HG02798 (cell line): ENCODE measurements around the gene FRAT2.
A peak's percentile ranks its signal among the peaks of the same experiment; 100 is the strongest.
"Not testable (repeated sequence)": the region's sequence is repeated elsewhere in the genome, so short reads cannot be mapped to it uniquely, and the experiment has no call there.

Experiments used
- ATAC-seq: cut with Tn5 transposase; IDR thresholded peaks from one replicate; pipeline ENCODE4 v1.9.1; 2021; ENCODE audit warnings: mild to moderate bottlenecking; ENCODE audit not compliant: unreplicated experiment, poor library complexity

Gene FRAT2

GRCh38 chr10:97358349-97358748 lies 23.8 kb upstream of the FRAT2 start:
- no peak for ATAC-seq

- ATAC-seq, result no peak
Observed at GRCh38 chr10:97356918-97357317, 22.4 kb upstream of the FRAT2 start.

GRCh38 chr10:97356318-97356914 lies 21.9 kb upstream of the FRAT2 start:
- no peak for ATAC-seq

GRCh38 chr10:97355571-97355975 lies 21.0 kb upstream of the FRAT2 start:
- ATAC-seq, result no peak

GRCh38 chr10:97353945-97354344 lies 19.4 kb upstream of the FRAT2 start:
- ATAC-seq, result no peak

- no peak for ATAC-seq
Observed at GRCh38 chr10:97349752-97350513, 15.4 kb upstream of the FRAT2 start.

- ATAC-seq, result no peak
Observed at GRCh38 chr10:97347317-97347716, 12.8 kb upstream of the FRAT2 start.

GRCh38 chr10:97343664-97344063 lies 9.1 kb upstream of the FRAT2 start:
- not testable (repeated sequence) for ATAC-seq

- ATAC-seq, result no peak
Observed at GRCh38 chr10:97341416-97341815, 6.9 kb upstream of the FRAT2 start.

- no peak for ATAC-seq
Observed at GRCh38 chr10:97338041-97338440, 3.5 kb upstream of the FRAT2 start.

- ATAC-seq, result no peak
Observed at GRCh38 chr10:97336942-97337831, 2.7 kb upstream of the FRAT2 start.

- no peak for ATAC-seq
Observed at GRCh38 chr10:97336446-97336845, 1.9 kb upstream of the FRAT2 start.

- no peak for ATAC-seq
Observed at GRCh38 chr10:97336006-97336405, 1.5 kb upstream of the FRAT2 start.

GRCh38 chr10:97335188-97335619 lies 675 bp upstream of the FRAT2 start:
- no peak for ATAC-seq

- peak; percentile 11 for ATAC-seq
Observed at GRCh38 chr10:97333601-97334369, 744 bp downstream of the FRAT2 start.

GRCh38 chr10:97333351-97333600 lies 1.3 kb downstream of the FRAT2 start:
- ATAC-seq, result no peak

GRCh38 chr10:97332591-97333350 lies 1.8 kb downstream of the FRAT2 start:
- ATAC-seq, result no peak

GRCh38 chr10:97331153-97331703 lies 3.3 kb downstream of the FRAT2 start:
- no peak for ATAC-seq

- ATAC-seq, result no peak
Observed at GRCh38 chr10:97329766-97330165, 4.8 kb downstream of the FRAT2 start.
